AG10803 (cell line): ENCODE data around the gene HOXB3.

Experiments used
- DNase-seq: peaks from one replicate; pipeline ENCODE4 v3.0.0; 2010; ENCODE audit warnings: low read depth
- H3K4me3 ChIP-seq: 2 replicates; pipeline ENCODE4 v1.5.1; 2011; ENCODE audit warnings: mild to moderate bottlenecking, low read length, control low read depth
- CTCF ChIP-seq: conservative IDR thresholded peaks from 2 replicates; pipeline ENCODE4 v1.5.1; 2011; ENCODE audit warnings: mild to moderate bottlenecking, low read length, control low read depth, inconsistent platforms

HOXB3 gene

GRCh38 chr17:48590607-48591161 is 643 bp upstream of the HOXB3 start:
- H3K4me3 ChIP-seq = peak overlapping the region; percentile 82
- no peak for DNase-seq
- no peak for TF ChIP-seq CTCF

GRCh38 chr17:48589060-48589830 is 796 bp downstream of the HOXB3 start:
- no peak for TF ChIP-seq CTCF
- no peak for DNase-seq
- peak overlapping the region; percentile 82 for H3K4me3 ChIP-seq

GRCh38 chr17:48588528-48588927 is 1.5 kb downstream of the HOXB3 start:
- no peak for DNase-seq
- H3K4me3 ChIP-seq = peak overlapping the region; percentile 82
- no peak for TF ChIP-seq CTCF

GRCh38 chr17:48588074-48588415 is 2.0 kb downstream of the HOXB3 start:
- H3K4me3 ChIP-seq = peak overlapping the region; percentile 82
- no peak for DNase-seq
- TF ChIP-seq CTCF = no peak

- peak overlapping the region; percentile 82 for H3K4me3 ChIP-seq
- peak; percentile 72 for DNase-seq
- TF ChIP-seq CTCF = no peak
Measured at GRCh38 chr17:48587276-48588073, 2.6 kb downstream of the HOXB3 start.

GRCh38 chr17:48586355-48587258 is 3.4 kb downstream of the HOXB3 start:
- no peak for DNase-seq
- H3K4me3 ChIP-seq = peak overlapping the region; percentile 82
- no peak for TF ChIP-seq CTCF
